HEK293 (cell line): ENCODE measurements around the gene NEK11.

Experiments used
- ZNF670 ChIP-seq: fragments of 450-650 bp; formaldehyde crosslinking; IDR thresholded peaks from 2 replicates; pipeline ENCODE4 v1.5.1; 2016; ENCODE audit warnings: missing biosample characterization, missing genetic modification characterization, low read depth
- TF ChIP-seq, protein P1 (sequence below): sonication (generic); formaldehyde crosslinking; IDR thresholded peaks from 2 replicates; pipeline ENCODE4 v1.8.1; 2022; ENCODE audit warnings: mild to moderate bottlenecking, moderate library complexity, missing genetic modification reagents
- TF ChIP-seq, protein P2 (sequence below): fragments of 450-650 bp; formaldehyde crosslinking; IDR thresholded peaks from 2 replicates; pipeline ENCODE4 v1.5.1; 2016; ENCODE audit warnings: missing biosample characterization, missing genetic modification characterization

DNA sequence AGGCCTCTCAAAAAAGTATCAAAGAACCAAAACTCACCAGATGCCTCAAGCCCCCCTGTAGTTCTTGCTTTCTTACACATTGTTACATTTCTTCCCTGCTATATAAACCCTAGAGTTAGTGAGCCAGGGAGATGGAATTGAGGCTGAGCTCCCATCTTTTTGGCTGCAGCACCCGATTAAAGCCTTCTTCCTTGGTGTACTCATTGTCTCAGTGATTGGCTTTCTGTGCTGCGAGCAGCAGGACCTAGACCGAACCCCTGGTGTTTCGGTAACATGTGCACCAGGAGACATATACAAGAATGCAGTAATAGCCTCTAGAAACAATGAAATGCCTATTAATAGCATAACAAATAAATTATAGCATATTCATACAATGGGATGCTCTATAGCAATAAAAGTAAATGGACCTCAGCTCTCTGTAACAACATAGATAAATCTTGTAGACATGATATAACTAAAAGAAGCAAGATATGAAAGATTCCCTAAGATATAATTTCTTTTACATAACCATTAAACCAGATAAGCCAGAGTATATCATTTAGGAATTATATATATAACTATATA lies 174.0 kb downstream of the NEK11 start:
- TF ChIP-seq, protein P1, sequence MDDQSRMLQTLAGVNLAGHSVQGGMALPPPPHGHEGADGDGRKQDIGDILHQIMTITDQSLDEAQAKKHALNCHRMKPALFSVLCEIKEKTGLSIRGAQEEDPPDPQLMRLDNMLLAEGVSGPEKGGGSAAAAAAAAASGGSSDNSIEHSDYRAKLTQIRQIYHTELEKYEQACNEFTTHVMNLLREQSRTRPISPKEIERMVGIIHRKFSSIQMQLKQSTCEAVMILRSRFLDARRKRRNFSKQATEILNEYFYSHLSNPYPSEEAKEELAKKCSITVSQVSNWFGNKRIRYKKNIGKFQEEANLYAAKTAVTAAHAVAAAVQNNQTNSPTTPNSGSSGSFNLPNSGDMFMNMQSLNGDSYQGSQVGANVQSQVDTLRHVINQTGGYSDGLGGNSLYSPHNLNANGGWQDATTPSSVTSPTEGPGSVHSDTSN (CRISPR knock-in tag) = no peak
- TF ChIP-seq, protein P2, sequence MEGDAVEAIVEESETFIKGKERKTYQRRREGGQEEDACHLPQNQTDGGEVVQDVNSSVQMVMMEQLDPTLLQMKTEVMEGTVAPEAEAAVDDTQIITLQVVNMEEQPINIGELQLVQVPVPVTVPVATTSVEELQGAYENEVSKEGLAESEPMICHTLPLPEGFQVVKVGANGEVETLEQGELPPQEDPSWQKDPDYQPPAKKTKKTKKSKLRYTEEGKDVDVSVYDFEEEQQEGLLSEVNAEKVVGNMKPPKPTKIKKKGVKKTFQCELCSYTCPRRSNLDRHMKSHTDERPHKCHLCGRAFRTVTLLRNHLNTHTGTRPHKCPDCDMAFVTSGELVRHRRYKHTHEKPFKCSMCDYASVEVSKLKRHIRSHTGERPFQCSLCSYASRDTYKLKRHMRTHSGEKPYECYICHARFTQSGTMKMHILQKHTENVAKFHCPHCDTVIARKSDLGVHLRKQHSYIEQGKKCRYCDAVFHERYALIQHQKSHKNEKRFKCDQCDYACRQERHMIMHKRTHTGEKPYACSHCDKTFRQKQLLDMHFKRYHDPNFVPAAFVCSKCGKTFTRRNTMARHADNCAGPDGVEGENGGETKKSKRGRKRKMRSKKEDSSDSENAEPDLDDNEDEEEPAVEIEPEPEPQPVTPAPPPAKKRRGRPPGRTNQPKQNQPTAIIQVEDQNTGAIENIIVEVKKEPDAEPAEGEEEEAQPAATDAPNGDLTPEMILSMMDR (tag by site-specific recombination) = no peak
- no peak for TF ChIP-seq ZNF670 (tag by site-specific recombination)
